Vagina (tissue), 2 donors: Measurements from ENCODE around the gene GFM2.

ENCODE experiments used
- CTCF ChIP-seq, 3 experiments: fragments of 450-650 bp in 2 of 3; fragments of 200-600 bp in 1 of 3; sonication (generic) in 1 of 3; IDR thresholded peaks; one replicate each; pipeline ENCODE4 v1.5.1; 2017 to 2019; ENCODE audit warnings: antibody characterized with exemption in 3 of 3, mild to moderate bottlenecking in 2 of 3, moderate library complexity in 2 of 3
- POLR2A ChIP-seq, 2 donors: fragments of 450-650 bp; IDR thresholded peaks; one replicate each; pipeline ENCODE4 v1.6.1; 2017; ENCODE audit warnings: antibody characterized with exemption in 2 of 2, mild to moderate bottlenecking in 2 of 2, moderate library complexity in 2 of 2
- POLR2AphosphoS5 ChIP-seq, 2 donors: sonication (generic); formaldehyde crosslinking; IDR thresholded peaks; one replicate each; pipeline ENCODE4 v1.9.0; 2017; ENCODE audit warnings: antibody characterized with exemption in 2 of 2, mild to moderate bottlenecking in 2 of 2, low read depth in 1 of 2; ENCODE audit not compliant: insufficient read depth in 1 of 2

- TF ChIP-seq CTCF (IDR thresholded peaks at IDR 0.05) (no peak), POLR2AphosphoS5 (IDR thresholded peaks at IDR 0.05; ENCODE audit: insufficient read depth in 1 of 2, low read depth in 1 of 2) (no peak), POLR2A (IDR thresholded peaks at IDR 0.05) (no peak)
Measured at GRCh38 chr5:74736759-74737158, 30.2 kb downstream of the GFM2 start.
